ENCODE data around the gene CDH26. TPM values are rescaled to one million over a fixed set of nuclear protein-coding genes. Genes with fewer than 3 reads are reported as not detected.

Gene CDH26
- total RNA-seq, 2 experiments from 2014 or later, result 1.0 to 1.7 TPM

- Mint-ChIP-seq H3K4me1 (ENCODE audit: low read depth) (peaks cover 26% of the 10 kb centered on the region), H3K27me3 (peaks cover 5% of the 10 kb centered on the region), H3K4me3 (no peak overlapping the region), H3K36me3 (ENCODE audit: low read depth) (no peaks in the 10 kb centered on the region), H3K27ac (no peak overlapping the region), H3K9me3 (no peaks in the 10 kb centered on the region)
- intact Hi-C loops (cut with micrococcal nuclease), result no loop called here
- no peak for ATAC-seq
- DNase-seq, result peak; percentile 4
- ChIA-PET CTCF (no interaction called here), POLR2A (no interaction called here)
- TF ChIP-seq, protein P1, sequence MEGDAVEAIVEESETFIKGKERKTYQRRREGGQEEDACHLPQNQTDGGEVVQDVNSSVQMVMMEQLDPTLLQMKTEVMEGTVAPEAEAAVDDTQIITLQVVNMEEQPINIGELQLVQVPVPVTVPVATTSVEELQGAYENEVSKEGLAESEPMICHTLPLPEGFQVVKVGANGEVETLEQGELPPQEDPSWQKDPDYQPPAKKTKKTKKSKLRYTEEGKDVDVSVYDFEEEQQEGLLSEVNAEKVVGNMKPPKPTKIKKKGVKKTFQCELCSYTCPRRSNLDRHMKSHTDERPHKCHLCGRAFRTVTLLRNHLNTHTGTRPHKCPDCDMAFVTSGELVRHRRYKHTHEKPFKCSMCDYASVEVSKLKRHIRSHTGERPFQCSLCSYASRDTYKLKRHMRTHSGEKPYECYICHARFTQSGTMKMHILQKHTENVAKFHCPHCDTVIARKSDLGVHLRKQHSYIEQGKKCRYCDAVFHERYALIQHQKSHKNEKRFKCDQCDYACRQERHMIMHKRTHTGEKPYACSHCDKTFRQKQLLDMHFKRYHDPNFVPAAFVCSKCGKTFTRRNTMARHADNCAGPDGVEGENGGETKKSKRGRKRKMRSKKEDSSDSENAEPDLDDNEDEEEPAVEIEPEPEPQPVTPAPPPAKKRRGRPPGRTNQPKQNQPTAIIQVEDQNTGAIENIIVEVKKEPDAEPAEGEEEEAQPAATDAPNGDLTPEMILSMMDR (IDR thresholded peaks at IDR 0.05), result no peak
These were observed 52.7 kb downstream of the CDH26 start for GRCh38 chr20:60010689-60011458.

DNA sequence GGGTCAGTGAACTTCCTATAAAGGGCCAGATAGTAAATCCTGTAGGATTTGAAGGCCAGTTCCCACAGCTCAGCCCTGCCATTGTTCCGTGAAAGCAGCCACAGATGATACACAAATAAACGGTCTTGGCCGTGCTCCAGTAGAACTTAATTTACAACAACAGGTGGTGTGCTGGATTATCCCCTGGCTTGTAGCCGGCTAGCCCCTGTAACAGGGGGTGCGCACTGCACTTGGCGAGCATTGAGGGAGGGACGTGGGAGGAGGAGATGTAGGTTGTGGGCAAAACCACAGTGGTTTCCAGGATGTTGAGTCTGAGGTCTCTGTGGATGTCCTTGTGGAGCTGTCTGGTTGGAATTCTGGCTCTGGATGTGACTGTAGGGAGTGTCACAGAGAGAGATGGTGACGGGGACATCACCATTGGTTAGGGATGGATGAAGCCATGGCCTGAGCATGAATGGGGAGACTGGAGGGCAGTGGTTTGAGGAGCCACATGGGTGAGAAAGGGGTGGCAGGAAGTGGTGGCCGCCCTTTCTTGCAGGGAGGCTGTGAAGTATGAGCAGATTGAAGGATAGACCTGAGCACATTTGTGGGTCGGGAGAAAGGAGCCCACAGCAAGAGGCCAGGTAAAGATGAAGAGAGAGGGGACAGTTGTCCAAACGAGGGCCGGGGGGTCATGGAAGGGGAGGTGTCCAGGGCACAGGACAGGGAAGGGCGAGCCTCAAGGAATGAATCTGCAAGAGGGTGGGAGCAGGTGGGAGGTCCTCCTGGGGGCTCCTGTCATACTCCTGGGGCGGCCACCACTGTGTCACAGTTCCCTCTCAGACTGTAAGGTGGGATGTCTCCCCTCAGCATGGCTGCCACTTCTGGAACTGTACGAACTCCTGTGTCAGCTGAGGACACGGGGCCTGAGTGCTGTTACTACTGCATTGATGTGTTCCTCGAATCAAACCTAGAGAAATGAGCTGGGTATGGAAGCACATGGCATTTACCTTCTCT lies 53.6 kb downstream of the CDH26 start:
- DNase-seq (peak; percentile 40), ATAC-seq (peak; percentile 64)
- Mint-ChIP-seq H3K4me1 (ENCODE audit: low read depth) (peaks cover 26% of the 10 kb centered on the region), H3K27me3 (peaks cover 5% of the 10 kb centered on the region), H3K4me3 (no peak overlapping the region), H3K9me3 (peaks cover 2% of the 10 kb centered on the region), H3K27ac (peak overlapping the region; percentile 14), H3K36me3 (ENCODE audit: low read depth) (no peaks in the 10 kb centered on the region)
- intact Hi-C loops (cut with micrococcal nuclease), result no loop called here
- ChIA-PET CTCF (interaction anchor here (0.7 kb wide), 1 partner anchor 13 kb away, joined by 3 read pairs; no protein-coding TSS in a partner anchor), POLR2A (no interaction called here)
- TF ChIP-seq, protein P1 (IDR thresholded peaks at IDR 0.05), result no peak

DNA sequence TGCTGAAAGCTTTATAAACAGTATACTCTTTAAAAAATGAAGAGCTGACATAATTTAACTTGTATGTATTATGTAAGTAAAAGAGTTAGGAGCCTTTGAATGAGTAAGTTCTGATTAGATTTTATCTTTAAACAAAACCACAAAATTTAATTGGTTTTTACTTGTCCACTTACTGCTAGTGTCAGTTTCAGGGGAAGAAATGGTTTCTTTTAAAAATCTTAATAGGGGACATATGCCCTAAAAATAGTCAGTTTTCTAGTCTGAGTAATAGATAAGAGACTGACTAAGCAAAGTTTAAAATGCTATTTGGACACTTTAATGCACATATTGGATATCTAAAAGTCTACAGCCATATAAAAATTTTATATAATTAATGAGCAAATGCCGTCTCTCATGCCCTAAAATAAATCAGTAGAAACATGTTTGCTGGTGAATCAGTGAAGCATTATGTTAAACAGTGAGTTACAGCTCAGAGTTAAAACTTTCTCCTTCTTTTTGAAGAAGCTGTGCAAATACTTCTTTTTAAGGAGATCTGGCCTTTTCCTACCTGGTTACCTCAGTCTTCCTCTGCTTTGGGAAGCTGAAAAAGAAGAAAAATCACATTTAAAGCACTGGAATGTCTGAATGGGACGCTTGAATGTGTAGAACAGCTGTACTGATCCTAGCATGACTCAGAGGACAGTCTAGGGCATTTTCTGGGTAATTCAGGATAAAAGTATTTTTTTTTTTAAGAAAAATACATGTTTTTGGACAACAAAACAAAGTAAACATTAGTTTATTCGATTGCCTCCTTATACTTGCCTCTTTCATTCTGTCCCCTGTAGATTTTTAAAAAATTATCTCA lies 55.3 kb downstream of the CDH26 start:
- ATAC-seq (no peak), DNase-seq (no peak)
- TF ChIP-seq, protein P1 (IDR thresholded peaks at IDR 0.05), result no peak
- Mint-ChIP-seq H3K36me3 (ENCODE audit: low read depth) (no peaks in the 10 kb centered on the region), H3K9me3 (peaks cover 5% of the 10 kb centered on the region), H3K4me3 (no peak overlapping the region), H3K27me3 (peaks cover 6% of the 10 kb centered on the region), H3K27ac (no peak overlapping the region), H3K4me1 (ENCODE audit: low read depth) (peaks cover 26% of the 10 kb centered on the region)
- intact Hi-C loops (cut with micrococcal nuclease), result no loop called here
- ChIA-PET CTCF (no interaction called here), POLR2A (no interaction called here)

GRCh38 chr20:60016406-60016805 lies 58.2 kb downstream of the CDH26 start:
- DNase-seq (no peak), ATAC-seq (no peak)
- peaks cover 15% of the 10 kb centered on the region for H3K4me1 Mint-ChIP-seq (ENCODE audit: low read depth)
- peaks cover 1% of the 10 kb centered on the region for H3K27me3 Mint-ChIP-seq
- ChIA-PET CTCF (no interaction called here), POLR2A (no interaction called here)
- TF ChIP-seq, protein P1 (IDR thresholded peaks at IDR 0.05), result no peak
- intact Hi-C loops (cut with micrococcal nuclease), result no loop called here
- no peak overlapping the region for H3K27ac Mint-ChIP-seq
- H3K36me3 Mint-ChIP-seq (ENCODE audit: low read depth), result peaks cover 10% of the 10 kb centered on the region
- peaks cover 5% of the 10 kb centered on the region for H3K9me3 Mint-ChIP-seq
- H3K4me3 Mint-ChIP-seq, result no peak overlapping the region

Data from activated CD8-positive, alpha-beta T cell treated with anti-CD3 and anti-CD28 coated beads for 36 hours (primary cell).